ENCODE measurements around the gene ZC3H4. TPM values are rescaled to one million over a fixed set of nuclear protein-coding genes. Genes with fewer than 3 reads are reported as not detected.

The ZC3H4 gene
- total RNA-seq, 6 experiments from 2014 or later = 8.3 to 19.1 (median 15.1) TPM

DNA sequence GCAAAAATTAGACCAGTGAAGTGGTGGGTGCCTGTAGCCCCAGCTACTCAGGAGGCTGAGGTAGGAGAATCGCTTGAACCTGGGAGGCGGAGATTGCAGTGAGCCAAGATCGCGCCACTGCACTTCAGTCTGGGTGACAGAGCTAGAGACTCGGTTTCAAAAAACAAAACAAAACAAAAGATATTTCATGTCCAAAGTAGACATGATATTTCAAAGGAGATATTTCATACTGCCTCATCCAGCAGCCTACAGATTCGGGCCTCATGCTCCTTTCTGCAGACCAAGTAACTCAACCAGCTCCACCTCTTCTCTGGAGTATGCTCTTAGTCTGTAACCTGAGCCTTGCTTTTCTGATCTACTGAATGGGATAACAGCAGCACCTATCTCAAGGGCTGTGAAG is 15.0 kb downstream of the ZC3H4 start:
- WGBS (ENCODE audit: insufficient coverage, low coverage, low lambda C conversion rate, missing lambda C conversion rate) = 88% methylated on average over 6 of the region's 6 CpGs
- no peak for ATAC-seq
- Histone ChIP-seq H3K9me3 (no peaks in the 10 kb centered on the region), H3K27me3 (no peaks in the 10 kb centered on the region), H3K4me1 (peaks cover 0 to 28% (median 12%) of the 10 kb centered on the region in 4 donors), H3K4me3 (no peak overlapping the region), H3K27ac (no peak overlapping the region), H3K36me3 (peaks cover 0 to 6% (median 1%) of the 10 kb centered on the region in 4 donors)
- TF ChIP-seq, protein P1, sequence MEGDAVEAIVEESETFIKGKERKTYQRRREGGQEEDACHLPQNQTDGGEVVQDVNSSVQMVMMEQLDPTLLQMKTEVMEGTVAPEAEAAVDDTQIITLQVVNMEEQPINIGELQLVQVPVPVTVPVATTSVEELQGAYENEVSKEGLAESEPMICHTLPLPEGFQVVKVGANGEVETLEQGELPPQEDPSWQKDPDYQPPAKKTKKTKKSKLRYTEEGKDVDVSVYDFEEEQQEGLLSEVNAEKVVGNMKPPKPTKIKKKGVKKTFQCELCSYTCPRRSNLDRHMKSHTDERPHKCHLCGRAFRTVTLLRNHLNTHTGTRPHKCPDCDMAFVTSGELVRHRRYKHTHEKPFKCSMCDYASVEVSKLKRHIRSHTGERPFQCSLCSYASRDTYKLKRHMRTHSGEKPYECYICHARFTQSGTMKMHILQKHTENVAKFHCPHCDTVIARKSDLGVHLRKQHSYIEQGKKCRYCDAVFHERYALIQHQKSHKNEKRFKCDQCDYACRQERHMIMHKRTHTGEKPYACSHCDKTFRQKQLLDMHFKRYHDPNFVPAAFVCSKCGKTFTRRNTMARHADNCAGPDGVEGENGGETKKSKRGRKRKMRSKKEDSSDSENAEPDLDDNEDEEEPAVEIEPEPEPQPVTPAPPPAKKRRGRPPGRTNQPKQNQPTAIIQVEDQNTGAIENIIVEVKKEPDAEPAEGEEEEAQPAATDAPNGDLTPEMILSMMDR (IDR thresholded peaks at IDR 0.05) = no peak
- TF ChIP-seq POLR2A (IDR thresholded peaks at IDR 0.05) = no peak
- no peak for DNase-seq
- intact Hi-C loops (cut with DNase I) = no loop called here

DNA sequence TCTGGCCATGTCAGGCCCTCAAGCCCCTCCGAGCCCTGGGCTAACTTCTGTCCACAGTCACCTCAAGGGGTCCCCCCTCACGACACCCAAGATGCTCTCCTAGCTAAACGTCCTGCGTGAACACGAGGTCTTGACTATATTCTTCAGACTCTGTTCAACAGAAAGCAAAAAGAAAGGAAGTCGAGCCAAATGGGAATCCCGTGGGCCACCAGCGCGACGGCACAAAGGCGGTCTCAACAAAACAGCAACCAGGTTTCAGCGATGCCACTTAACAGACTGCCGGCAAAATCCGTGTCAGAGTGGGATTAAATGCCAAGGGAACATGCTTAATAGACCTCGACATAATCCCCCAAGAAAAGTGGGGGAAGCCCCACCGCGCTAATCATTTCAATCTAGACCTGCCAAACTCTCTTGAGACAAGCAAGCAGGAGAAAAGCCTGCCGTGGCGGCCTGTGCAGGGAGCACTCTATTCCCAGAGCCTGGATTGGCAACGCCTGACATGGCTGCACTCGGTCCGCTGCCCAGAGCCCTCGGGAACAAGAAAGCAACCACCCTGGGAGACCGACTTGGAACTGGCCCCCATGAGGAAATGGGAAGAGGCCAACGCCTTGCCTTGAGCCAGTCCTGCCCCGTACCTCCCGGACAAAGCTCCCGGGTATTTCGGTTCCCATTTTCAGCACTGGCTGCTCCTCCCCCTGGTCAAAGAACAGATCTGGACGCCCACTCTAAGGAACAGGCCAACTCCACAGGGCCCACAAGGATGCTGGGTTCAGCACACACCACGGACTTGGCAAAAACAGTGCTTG is 16.0 kb downstream of the ZC3H4 start:
- intact Hi-C loops (cut with DNase I) = no loop called here
- H3K36me3 ChIP-seq = peaks cover 0 to 15% (median 1%) of the 10 kb centered on the region in 4 donors
- H3K27me3 ChIP-seq = no peaks in the 10 kb centered on the region
- WGBS (ENCODE audit: insufficient coverage, low coverage, low lambda C conversion rate, missing lambda C conversion rate) = 92% methylated on average over 19 of the region's 31 CpGs
- no peak for DNase-seq
- no peaks in the 10 kb centered on the region for H3K9me3 ChIP-seq
- peak overlapping the region; percentile 11 to 94 (median 50) for H3K27ac ChIP-seq
- TF ChIP-seq, protein P1 (IDR thresholded peaks at IDR 0.05) = no peak
- no peak for TF ChIP-seq POLR2A (IDR thresholded peaks at IDR 0.05)
- no peak overlapping the region for H3K4me3 ChIP-seq
- ATAC-seq = no peak
- peaks cover 0 to 28% (median 12%) of the 10 kb centered on the region in 4 donors for H3K4me1 ChIP-seq

DNA sequence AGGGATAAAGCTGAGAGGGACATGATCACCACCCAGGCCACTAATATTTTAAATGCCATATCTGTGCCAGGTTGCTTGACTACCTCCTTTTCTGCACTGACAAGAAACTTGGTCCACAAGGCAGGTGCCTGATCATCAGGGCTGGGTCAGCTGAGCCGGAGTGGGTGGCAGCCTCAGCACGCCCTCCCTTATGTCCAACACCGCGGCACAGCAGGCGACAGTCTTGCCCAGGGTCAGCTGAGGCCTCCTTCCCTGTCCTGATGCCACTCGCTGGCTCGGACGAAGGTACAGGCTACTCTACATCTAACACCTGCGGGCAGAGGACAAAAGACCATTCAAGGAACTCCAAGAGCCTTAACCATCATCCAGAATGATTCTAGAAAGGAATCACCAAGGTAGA is 16.9 kb downstream of the ZC3H4 start:
- peaks cover 0 to 20% (median 1%) of the 10 kb centered on the region in 4 donors for H3K36me3 ChIP-seq
- H3K4me3 ChIP-seq = no peak overlapping the region
- WGBS (ENCODE audit: insufficient coverage, low coverage, low lambda C conversion rate, missing lambda C conversion rate) = 26% methylated on average over 7 of the region's 9 CpGs
- intact Hi-C loops (cut with DNase I) = no loop called here
- H3K27me3 ChIP-seq = no peaks in the 10 kb centered on the region
- ATAC-seq (peak; percentile 8 to 42 (median 34)), DNase-seq (no peak)
- peaks cover 0 to 28% (median 12%) of the 10 kb centered on the region in 4 donors for H3K4me1 ChIP-seq
- TF ChIP-seq, protein P1 (IDR thresholded peaks at IDR 0.05) = no peak
- no peak for TF ChIP-seq POLR2A (IDR thresholded peaks at IDR 0.05)
- H3K27ac ChIP-seq = peak overlapping the region; percentile 35 to 94 (median 50)
- no peaks in the 10 kb centered on the region for H3K9me3 ChIP-seq

GRCh38 chr19:47096100-47096704 is 17.4 kb downstream of the ZC3H4 start:
- peaks cover 0 to 28% (median 12%) of the 10 kb centered on the region in 4 donors for H3K4me1 ChIP-seq
- TF ChIP-seq, protein P1 (IDR thresholded peaks at IDR 0.05) = no peak
- TF ChIP-seq POLR2A (IDR thresholded peaks at IDR 0.05) = peak; percentile 47
- no peaks in the 10 kb centered on the region for H3K27me3 ChIP-seq
- H3K36me3 ChIP-seq = peaks cover 0 to 20% (median 1%) of the 10 kb centered on the region in 4 donors
- intact Hi-C loops (cut with DNase I) = no loop called here
- H3K27ac ChIP-seq = peak overlapping the region; percentile 70 to 94 (median 74)
- H3K9me3 ChIP-seq = no peaks in the 10 kb centered on the region
- ATAC-seq (peak; percentile 92 to 96 (median 94)), DNase-seq (peak; percentile 96 to 98 (median 97))
- no peak overlapping the region for H3K4me3 ChIP-seq
- WGBS (ENCODE audit: insufficient coverage, low coverage, low lambda C conversion rate, missing lambda C conversion rate) = 59% methylated on average over 10 of the region's 12 CpGs
